ENCODE data around the gene NPY5R. TPM values are rescaled to one million over a fixed set of nuclear protein-coding genes. Genes with fewer than 3 reads are reported as not detected.

The NPY5R gene
- total and polyA plus RNA-seq, 2 experiments from 2014 or later, result 0.30 to 0.46 TPM

GRCh38 chr4:163344147-163345125, 744 bp downstream of the NPY5R start:
- Histone ChIP-seq H3K27me3 (peaks cover 66% of the 10 kb centered on the region), H3K4me2 (peak overlapping the region; percentile 89)

GRCh38 chr4:163350672-163351071, 7.0 kb downstream of the NPY5R start:
- Histone ChIP-seq H3K4me3 (no peak overlapping the region), H3K9me2 (replicated peaks; ENCODE audit: insufficient read depth) (no peaks in the 10 kb centered on the region), H3K4me2 (no peak overlapping the region), H3K27ac (no peak overlapping the region), H3K9me3 (ENCODE audit: low read depth) (no peaks in the 10 kb centered on the region), H3K27me3 (peaks cover 12% of the 10 kb centered on the region), H3K36me3 (replicated peaks; ENCODE audit: insufficient read depth, low read depth) (no peaks in the 10 kb centered on the region), H3K4me1 (ENCODE audit: insufficient read depth) (no peaks in the 10 kb centered on the region), H3K79me2 (no peaks in the 10 kb centered on the region), H2AFZ (no peak overlapping the region), H4K20me1 (ENCODE audit: insufficient read depth, poor library complexity, severe bottlenecking) (no peaks in the 10 kb centered on the region)
- TF ChIP-seq EZH2phosphoT487 (IDR thresholded peaks at IDR 0.05; ENCODE audit: low read depth, severe bottlenecking, unreplicated experiment) (no peak), CTCF (IDR thresholded peaks at IDR 0.05; ENCODE audit: poor library complexity) (no peak), EZH2 (IDR thresholded peaks at IDR 0.05; ENCODE audit: borderline replicate concordance) (no peak)
- peak; percentile 26 for DNase-seq (ENCODE audit: low spot score)

More at GRCh38 chr4:163344147-163345125, 744 bp downstream of the NPY5R start:
- Histone ChIP-seq H2AFZ (peak overlapping the region; percentile 49), H4K20me1 (ENCODE audit: insufficient read depth, poor library complexity, severe bottlenecking) (no peaks in the 10 kb centered on the region), H3K4me1 (ENCODE audit: insufficient read depth) (peaks cover 8% of the 10 kb centered on the region), H3K9me2 (replicated peaks; ENCODE audit: insufficient read depth) (no peaks in the 10 kb centered on the region), H3K4me3 (peak overlapping the region; percentile 37), H3K79me2 (no peaks in the 10 kb centered on the region), H3K36me3 (replicated peaks; ENCODE audit: insufficient read depth, low read depth) (no peaks in the 10 kb centered on the region), H3K27ac (no peak overlapping the region), H3K9me3 (ENCODE audit: low read depth) (no peaks in the 10 kb centered on the region)
- peak; percentile 17 for DNase-seq (ENCODE audit: low spot score)
- no peak for TF ChIP-seq CTCF (IDR thresholded peaks at IDR 0.05; ENCODE audit: poor library complexity)
- peak; percentile 26 for TF ChIP-seq EZH2phosphoT487 (IDR thresholded peaks at IDR 0.05; ENCODE audit: low read depth, severe bottlenecking, unreplicated experiment)
- peak; percentile 80 for TF ChIP-seq EZH2 (IDR thresholded peaks at IDR 0.05; ENCODE audit: borderline replicate concordance)
- 3% methylated on average over 46 of the region's 50 CpGs for WGBS (ENCODE audit: low lambda C conversion rate, missing lambda C conversion rate)

- Histone ChIP-seq H3K4me2 (no peak overlapping the region), H3K4me1 (ENCODE audit: insufficient read depth) (no peaks in the 10 kb centered on the region), H3K27me3 (no peaks in the 10 kb centered on the region), H2AFZ (no peak overlapping the region), H3K27ac (no peak overlapping the region), H3K36me3 (replicated peaks; ENCODE audit: insufficient read depth, low read depth) (no peaks in the 10 kb centered on the region), H4K20me1 (ENCODE audit: insufficient read depth, poor library complexity, severe bottlenecking) (no peaks in the 10 kb centered on the region), H3K79me2 (no peaks in the 10 kb centered on the region), H3K4me3 (no peak overlapping the region), H3K9me2 (replicated peaks; ENCODE audit: insufficient read depth) (no peaks in the 10 kb centered on the region), H3K9me3 (ENCODE audit: low read depth) (no peaks in the 10 kb centered on the region)
- WGBS (ENCODE audit: low lambda C conversion rate, missing lambda C conversion rate), result 77% methylated on average over 3 of the region's 3 CpGs
- TF ChIP-seq EZH2 (IDR thresholded peaks at IDR 0.05; ENCODE audit: borderline replicate concordance), result no peak
- no peak for TF ChIP-seq EZH2phosphoT487 (IDR thresholded peaks at IDR 0.05; ENCODE audit: low read depth, severe bottlenecking, unreplicated experiment)
- TF ChIP-seq CTCF (IDR thresholded peaks at IDR 0.05; ENCODE audit: poor library complexity), result no peak
- no peak for DNase-seq (ENCODE audit: low spot score)
Observed at GRCh38 chr4:163353054-163353453, 9.4 kb downstream of the NPY5R start.
